ENCODE results near the gene HNF4A.

The HNF4A gene

GRCh38 chr20:44404204-44405181, 49.0 kb downstream of the HNF4A start:
- no peak for DNase-seq (ENCODE audit: low read depth, low spot score)
- H3K27ac ChIP-seq, result no peak overlapping the region

GRCh38 chr20:44405257-44405656, 49.8 kb downstream of the HNF4A start:
- no peak overlapping the region for H3K27ac ChIP-seq
- no peak for DNase-seq (ENCODE audit: low read depth, low spot score)

- DNase-seq (ENCODE audit: low read depth, low spot score), result no peak
- no peak overlapping the region for H3K27ac ChIP-seq
Measured at GRCh38 chr20:44405785-44406571, 50.5 kb downstream of the HNF4A start.

GRCh38 chr20:44406572-44407137, 51.2 kb downstream of the HNF4A start:
- peak overlapping the region; percentile 58 for H3K27ac ChIP-seq
- no peak for DNase-seq (ENCODE audit: low read depth, low spot score)

GRCh38 chr20:44407402-44408184, 52.1 kb downstream of the HNF4A start:
- peak overlapping the region; percentile 58 for H3K27ac ChIP-seq

GRCh38 chr20:44409132-44409600, 53.7 kb downstream of the HNF4A start:
- no peak for DNase-seq (ENCODE audit: low read depth, low spot score)
- no peak overlapping the region for H3K27ac ChIP-seq

More at GRCh38 chr20:44407402-44408184, 52.1 kb downstream of the HNF4A start:
- peak; percentile 97 for DNase-seq (ENCODE audit: low read depth, low spot score)

- no peak for DNase-seq (ENCODE audit: low read depth, low spot score)
- H3K27ac ChIP-seq, result no peak overlapping the region
Measured at GRCh38 chr20:44410583-44411019, 55.1 kb downstream of the HNF4A start.

- DNase-seq (ENCODE audit: low read depth, low spot score), result no peak
- no peak overlapping the region for H3K27ac ChIP-seq
Measured at GRCh38 chr20:44411020-44411756, 55.7 kb downstream of the HNF4A start.

- H3K27ac ChIP-seq, result no peak overlapping the region
- DNase-seq (ENCODE audit: low read depth, low spot score), result no peak
Measured at GRCh38 chr20:44411757-44412401, 56.4 kb downstream of the HNF4A start.

- no peak for DNase-seq (ENCODE audit: low read depth, low spot score)
- no peak overlapping the region for H3K27ac ChIP-seq
Measured at GRCh38 chr20:44412402-44413144, 57.1 kb downstream of the HNF4A start.

GRCh38 chr20:44413575-44414345, 58.3 kb downstream of the HNF4A start:
- H3K27ac ChIP-seq, result no peak overlapping the region
- no peak for DNase-seq (ENCODE audit: low read depth, low spot score)

GRCh38 chr20:44414346-44414714, 58.8 kb downstream of the HNF4A start:
- no peak overlapping the region for H3K27ac ChIP-seq
- DNase-seq (ENCODE audit: low read depth, low spot score), result no peak

- no peak overlapping the region for H3K27ac ChIP-seq
- no peak for DNase-seq (ENCODE audit: low read depth, low spot score)
Measured at GRCh38 chr20:44414808-44415207, 59.3 kb downstream of the HNF4A start.

- H3K27ac ChIP-seq, result no peak overlapping the region
- DNase-seq (ENCODE audit: low read depth, low spot score), result no peak
Measured at GRCh38 chr20:44415833-44416715, 60.6 kb downstream of the HNF4A start.

GRCh38 chr20:44418069-44418905, 62.8 kb downstream of the HNF4A start:
- no peak overlapping the region for H3K27ac ChIP-seq
- no peak for DNase-seq (ENCODE audit: low read depth, low spot score)

Measured in epithelial cell of prostate (primary cell).